Activated T-cell treated with anti-CD3 and anti-CD28 coated beads, Interleukin-2, amount 50 U/mL, for 4 hours (primary cell): ENCODE measurements around the gene EPS8. TPM values are rescaled to one million over a fixed set of nuclear protein-coding genes. Genes with fewer than 3 reads are reported as not detected.

ENCODE experiments used
- ATAC-seq, 2 donors: fragments of 200-7000 bp; cut with Tn5 transposase; one replicate each; pipeline ENCODE4 v1.10.0; 2021
- DNase-seq: peaks from one replicate; pipeline ENCODE4 v3.0.0-alpha.2; 2020
- H3K27me3 Mint-ChIP-seq: one replicate; pipeline ENCODE4 v1.8.0; 2021; ENCODE audit warnings: low read depth, mixed read lengths
- H3K36me3 Mint-ChIP-seq: one replicate; pipeline ENCODE4 v1.8.0; 2022; ENCODE audit warnings: mixed read lengths; ENCODE audit not compliant: insufficient read depth
- H3K4me1 Mint-ChIP-seq: one replicate; pipeline ENCODE4 v1.8.0; 2021; ENCODE audit warnings: low read depth, mixed read lengths
- H3K4me3 Mint-ChIP-seq: one replicate; pipeline ENCODE4 v1.8.0; 2021; ENCODE audit warnings: mild to moderate bottlenecking, moderate library complexity, mixed read lengths
- H3K9me3 Mint-ChIP-seq: one replicate; pipeline ENCODE4 v1.8.0; 2021; ENCODE audit warnings: mixed read lengths
- total RNA-seq, 3 donors: library from RNA; stranded (reverse); gene quantifications; one replicate each; pipeline ENCODE4 v1.2.1, GENCODE V29; 2021

Gene EPS8
- 1 to 10 TPM in 1 of 3 donors, under 1 TPM in 2; 0.73 to 1.4 (median 0.95) TPM for total RNA-seq

GRCh38 chr12:15789220-15790171 is at the start of gene EPS8:
TSS of gene EPS8 (minus strand) at chr12:15789388. CDS start at chr12:15682951, 106,437 bp downstream.
- peak within 1 kb of the TSS; percentile 85 for H3K4me3 Mint-ChIP-seq
- H3K9me3 Mint-ChIP-seq: no peaks in the 10 kb centered on the region
- peaks cover 17% of the 10 kb centered on the region for H3K4me1 Mint-ChIP-seq
- H3K36me3 Mint-ChIP-seq: no peaks in the 10 kb centered on the region
- H3K27me3 Mint-ChIP-seq: peaks cover 46% of the 10 kb centered on the region
- ATAC-seq (peak; percentile 97 to 98), DNase-seq (peak; percentile 84)

GRCh38 chr12:15837141-15837790 is 48.1 kb upstream of the EPS8 start:
- no peak overlapping the region for H3K4me3 Mint-ChIP-seq
- H3K36me3 Mint-ChIP-seq: no peaks in the 10 kb centered on the region
- no peak for DNase-seq
- H3K9me3 Mint-ChIP-seq: no peaks in the 10 kb centered on the region
- H3K27me3 Mint-ChIP-seq: peaks cover 2% of the 10 kb centered on the region
- ATAC-seq: no peak
- H3K4me1 Mint-ChIP-seq: no peaks in the 10 kb centered on the region

GRCh38 chr12:15834575-15834974 is 45.4 kb upstream of the EPS8 start:
- Mint-ChIP-seq H3K4me1 (no peaks in the 10 kb centered on the region), H3K4me3 (no peak overlapping the region), H3K9me3 (no peaks in the 10 kb centered on the region), H3K27me3 (peaks cover 2% of the 10 kb centered on the region), H3K36me3 (no peaks in the 10 kb centered on the region)
- DNase-seq (no peak), ATAC-seq (no peak)

GRCh38 chr12:15831315-15831978 is 42.3 kb upstream of the EPS8 start:
- no peaks in the 10 kb centered on the region for H3K36me3 Mint-ChIP-seq
- ATAC-seq (no peak), DNase-seq (no peak)
- H3K27me3 Mint-ChIP-seq: peaks cover under 1% of the 10 kb centered on the region
- H3K4me1 Mint-ChIP-seq: no peaks in the 10 kb centered on the region
- H3K9me3 Mint-ChIP-seq: no peaks in the 10 kb centered on the region
- H3K4me3 Mint-ChIP-seq: no peak overlapping the region

GRCh38 chr12:15830538-15830937 is 41.4 kb upstream of the EPS8 start:
- no peaks in the 10 kb centered on the region for H3K36me3 Mint-ChIP-seq
- DNase-seq (no peak), ATAC-seq (no peak)

GRCh38 chr12:15829949-15830348 is 40.8 kb upstream of the EPS8 start:
- no peaks in the 10 kb centered on the region for H3K36me3 Mint-ChIP-seq
- H3K4me1 Mint-ChIP-seq: no peaks in the 10 kb centered on the region

More at GRCh38 chr12:15830538-15830937, 41.4 kb upstream of the EPS8 start:
- Mint-ChIP-seq H3K9me3 (no peaks in the 10 kb centered on the region), H3K4me3 (no peak overlapping the region), H3K4me1 (no peaks in the 10 kb centered on the region), H3K27me3 (peaks cover 3% of the 10 kb centered on the region)

GRCh38 chr12:15829255-15829654 is 40.1 kb upstream of the EPS8 start:
- ATAC-seq (no peak), DNase-seq (no peak)
- no peak overlapping the region for H3K4me3 Mint-ChIP-seq
- no peaks in the 10 kb centered on the region for H3K36me3 Mint-ChIP-seq
- H3K9me3 Mint-ChIP-seq: no peaks in the 10 kb centered on the region
- peaks cover 3% of the 10 kb centered on the region for H3K27me3 Mint-ChIP-seq
- no peaks in the 10 kb centered on the region for H3K4me1 Mint-ChIP-seq

More at GRCh38 chr12:15829949-15830348, 40.8 kb upstream of the EPS8 start:
- peaks cover 3% of the 10 kb centered on the region for H3K27me3 Mint-ChIP-seq
- no peak for DNase-seq
- H3K4me3 Mint-ChIP-seq: no peak overlapping the region
- no peaks in the 10 kb centered on the region for H3K9me3 Mint-ChIP-seq
- ATAC-seq: no peak

- no peaks in the 10 kb centered on the region for H3K36me3 Mint-ChIP-seq
- ATAC-seq (no peak), DNase-seq (no peak)
- no peaks in the 10 kb centered on the region for H3K9me3 Mint-ChIP-seq
- peaks cover 3% of the 10 kb centered on the region for H3K27me3 Mint-ChIP-seq
- H3K4me1 Mint-ChIP-seq: no peaks in the 10 kb centered on the region
- H3K4me3 Mint-ChIP-seq: no peak overlapping the region
Measured at GRCh38 chr12:15827136-15827535, 37.9 kb upstream of the EPS8 start.

GRCh38 chr12:15824516-15824915 is 35.3 kb upstream of the EPS8 start:
- ATAC-seq (no peak), DNase-seq (no peak)
- Mint-ChIP-seq H3K36me3 (no peaks in the 10 kb centered on the region), H3K4me3 (no peak overlapping the region), H3K4me1 (no peaks in the 10 kb centered on the region), H3K27me3 (peaks cover 3% of the 10 kb centered on the region), H3K9me3 (no peaks in the 10 kb centered on the region)

GRCh38 chr12:15823360-15824128 is 34.4 kb upstream of the EPS8 start:
- no peak for DNase-seq
- H3K36me3 Mint-ChIP-seq: no peaks in the 10 kb centered on the region

GRCh38 chr12:15819644-15820437 is 30.7 kb upstream of the EPS8 start:
- no peaks in the 10 kb centered on the region for H3K36me3 Mint-ChIP-seq
- H3K9me3 Mint-ChIP-seq: peaks cover 4% of the 10 kb centered on the region
- no peaks in the 10 kb centered on the region for H3K4me1 Mint-ChIP-seq
- ATAC-seq (no peak), DNase-seq (no peak)
- no peak overlapping the region for H3K4me3 Mint-ChIP-seq
- H3K27me3 Mint-ChIP-seq: peaks cover 8% of the 10 kb centered on the region

More at GRCh38 chr12:15823360-15824128, 34.4 kb upstream of the EPS8 start:
- ATAC-seq: no peak
- Mint-ChIP-seq H3K4me3 (no peak overlapping the region), H3K27me3 (peaks cover 3% of the 10 kb centered on the region), H3K4me1 (no peaks in the 10 kb centered on the region), H3K9me3 (no peaks in the 10 kb centered on the region)

- peaks cover 9% of the 10 kb centered on the region for H3K27me3 Mint-ChIP-seq
- peaks cover 4% of the 10 kb centered on the region for H3K9me3 Mint-ChIP-seq
- ATAC-seq (no peak), DNase-seq (no peak)
- no peaks in the 10 kb centered on the region for H3K36me3 Mint-ChIP-seq
- no peaks in the 10 kb centered on the region for H3K4me1 Mint-ChIP-seq
- H3K4me3 Mint-ChIP-seq: no peak overlapping the region
Measured at GRCh38 chr12:15818418-15818817, 29.2 kb upstream of the EPS8 start.

GRCh38 chr12:15815730-15816129 is 26.5 kb upstream of the EPS8 start:
- no peak for ATAC-seq
- Mint-ChIP-seq H3K9me3 (peaks cover 4% of the 10 kb centered on the region), H3K4me3 (no peak overlapping the region), H3K36me3 (no peaks in the 10 kb centered on the region), H3K4me1 (no peaks in the 10 kb centered on the region), H3K27me3 (peaks cover 14% of the 10 kb centered on the region)
- no peak for DNase-seq
